Adrenal gland (tissue), 5 donors: ENCODE results near the gene SERTAD1.
"Not testable (repeated sequence)": the region's sequence is repeated elsewhere in the genome, so short reads cannot be mapped to it uniquely, and the experiment has no call there.

Experiments used
- POLR2A ChIP-seq, 2 donors: fragments of 450-650 bp; IDR thresholded peaks; one replicate each; pipeline ENCODE4 v1.6.1; 2017; ENCODE audit warnings: antibody characterized with exemption in 2 of 2, mild to moderate bottlenecking in 2 of 2, moderate library complexity in 1 of 2
- TF ChIP-seq, protein P1 (sequence below), 6 experiments: fragments of 450-650 bp in 4 of 6; fragments of 200-600 bp in 2 of 6; sonication (generic) in 1 of 6; IDR thresholded peaks; 1 replicate in 5 of 6; 2 replicates in 1 of 6; pipeline versions ENCODE4 v1.5.1 to v1.8.0; 2016 to 2021; ENCODE audit warnings: antibody characterized with exemption in 6 of 6, mild to moderate bottlenecking in 2 of 6, moderate library complexity in 1 of 6
- donor health status: DM: no; HTN: no; CAD: no.

DNA sequence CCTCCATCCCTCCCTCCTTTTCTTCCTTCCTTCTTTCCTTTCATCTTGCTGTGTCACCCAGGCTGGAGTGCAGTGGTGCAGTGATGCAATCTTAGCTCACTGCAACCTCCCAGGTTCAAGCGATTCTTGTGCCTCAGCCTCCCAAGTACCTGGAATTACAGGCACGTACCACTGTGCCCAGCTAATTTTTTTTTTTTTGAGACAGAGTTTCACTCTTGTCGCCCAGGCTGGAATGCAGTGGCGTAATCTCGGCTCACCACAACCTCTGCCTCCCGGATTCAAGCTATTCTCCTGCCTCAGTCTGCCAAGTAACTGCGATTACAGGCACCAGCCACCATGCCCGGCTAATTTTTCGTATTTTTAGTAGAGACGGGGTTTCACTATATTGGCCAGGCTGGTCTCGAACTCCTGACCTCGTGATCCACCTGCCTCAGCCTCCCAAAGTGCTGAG, 37.8 kb upstream of the SERTAD1 start:
- not testable (repeated sequence) for TF ChIP-seq POLR2A (IDR thresholded peaks at IDR 0.05)
- TF ChIP-seq, protein P1, sequence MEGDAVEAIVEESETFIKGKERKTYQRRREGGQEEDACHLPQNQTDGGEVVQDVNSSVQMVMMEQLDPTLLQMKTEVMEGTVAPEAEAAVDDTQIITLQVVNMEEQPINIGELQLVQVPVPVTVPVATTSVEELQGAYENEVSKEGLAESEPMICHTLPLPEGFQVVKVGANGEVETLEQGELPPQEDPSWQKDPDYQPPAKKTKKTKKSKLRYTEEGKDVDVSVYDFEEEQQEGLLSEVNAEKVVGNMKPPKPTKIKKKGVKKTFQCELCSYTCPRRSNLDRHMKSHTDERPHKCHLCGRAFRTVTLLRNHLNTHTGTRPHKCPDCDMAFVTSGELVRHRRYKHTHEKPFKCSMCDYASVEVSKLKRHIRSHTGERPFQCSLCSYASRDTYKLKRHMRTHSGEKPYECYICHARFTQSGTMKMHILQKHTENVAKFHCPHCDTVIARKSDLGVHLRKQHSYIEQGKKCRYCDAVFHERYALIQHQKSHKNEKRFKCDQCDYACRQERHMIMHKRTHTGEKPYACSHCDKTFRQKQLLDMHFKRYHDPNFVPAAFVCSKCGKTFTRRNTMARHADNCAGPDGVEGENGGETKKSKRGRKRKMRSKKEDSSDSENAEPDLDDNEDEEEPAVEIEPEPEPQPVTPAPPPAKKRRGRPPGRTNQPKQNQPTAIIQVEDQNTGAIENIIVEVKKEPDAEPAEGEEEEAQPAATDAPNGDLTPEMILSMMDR (IDR thresholded peaks at IDR 0.05) = not testable (repeated sequence)
